T-helper 17 cell (primary cell): Measurements from ENCODE around the gene FANCC. TPM values are rescaled to one million over a fixed set of nuclear protein-coding genes. Genes with fewer than 3 reads are reported as not detected.

Experiments
- ATAC-seq: fragments of 150-1000 bp; cut with Tn5 transposase; 2 replicates; pipeline ENCODE4 v1.10.0; 2021; ENCODE audit warnings: mild to moderate bottlenecking, moderate library complexity
- DNase-seq, 3 donors: peaks; one replicate each; pipeline versions ENCODE4 v3.0.0 to v3.0.0-alpha.2; 2020 to 2021
- H3K9me3 ChIP-seq: one replicate; pipeline ENCODE4 v1.7.0; 2013; ENCODE audit warnings: low read length, mild to moderate bottlenecking; ENCODE audit not compliant: control insufficient read depth, poor library complexity, severe bottlenecking
- H3K27ac Mint-ChIP-seq: one replicate; pipeline ENCODE4 v1.8.0; 2022; ENCODE audit warnings: mild to moderate bottlenecking, moderate library complexity, mixed read lengths
- H3K27me3 Mint-ChIP-seq: one replicate; pipeline ENCODE4 v1.8.0; 2022; ENCODE audit warnings: mixed read lengths
- H3K36me3 Mint-ChIP-seq: one replicate; pipeline ENCODE4 v1.8.0; 2022; ENCODE audit warnings: low read depth, mixed read lengths
- H3K4me1 Mint-ChIP-seq: one replicate; pipeline ENCODE4 v1.8.0; 2022; ENCODE audit warnings: mild to moderate bottlenecking, mixed read lengths
- H3K4me3 Mint-ChIP-seq: one replicate; pipeline ENCODE4 v1.8.0; 2022; ENCODE audit warnings: mild to moderate bottlenecking, moderate library complexity, mixed read lengths
- total RNA-seq, 4 donors: library from RNA in 2 of 4; stranded (reverse) in 2 of 4; gene quantifications; one replicate each; pipeline ENCODE4 v1.2.3 and lab custom pipeline; 2022 to 2026

The FANCC gene
- total RNA-seq, 2 donors from 2014 or later = 3.7 to 3.9 TPM

- no peak for DNase-seq
- Mint-ChIP-seq H3K36me3 (no peaks in the 10 kb centered on the region), H3K27me3 (no peaks in the 10 kb centered on the region), H3K4me1 (no peaks in the 10 kb centered on the region), H3K27ac (no peak overlapping the region), H3K4me3 (no peak overlapping the region)
- ATAC-seq = no peak
- H3K9me3 ChIP-seq = no peaks in the 10 kb centered on the region
Observed at GRCh38 chr9:95177617-95178016, 139.9 kb downstream of the FANCC start.

GRCh38 chr9:95176755-95177319 is 140.7 kb downstream of the FANCC start:
- no peaks in the 10 kb centered on the region for H3K9me3 ChIP-seq
- no peak for DNase-seq
- H3K4me3 Mint-ChIP-seq = no peak overlapping the region
- H3K4me1 Mint-ChIP-seq = no peaks in the 10 kb centered on the region
- H3K36me3 Mint-ChIP-seq = no peaks in the 10 kb centered on the region
- no peak overlapping the region for H3K27ac Mint-ChIP-seq
- no peaks in the 10 kb centered on the region for H3K27me3 Mint-ChIP-seq
- no peak for ATAC-seq

GRCh38 chr9:95175523-95175922 is 142.0 kb downstream of the FANCC start:
- H3K36me3 Mint-ChIP-seq = no peaks in the 10 kb centered on the region
- H3K27ac Mint-ChIP-seq = no peak overlapping the region
- peaks cover 2% of the 10 kb centered on the region for H3K4me1 Mint-ChIP-seq
- no peak overlapping the region for H3K4me3 Mint-ChIP-seq
- no peaks in the 10 kb centered on the region for H3K27me3 Mint-ChIP-seq
- DNase-seq (no peak), ATAC-seq (no peak)
- H3K9me3 ChIP-seq = no peaks in the 10 kb centered on the region

- Mint-ChIP-seq H3K4me1 (peaks cover 2% of the 10 kb centered on the region), H3K27me3 (no peaks in the 10 kb centered on the region), H3K36me3 (no peaks in the 10 kb centered on the region), H3K27ac (no peak overlapping the region), H3K4me3 (no peak overlapping the region)
- no peak for ATAC-seq
- DNase-seq = no peak
- H3K9me3 ChIP-seq = no peaks in the 10 kb centered on the region
Observed at GRCh38 chr9:95174038-95174437, 143.5 kb downstream of the FANCC start.

- no peak overlapping the region for H3K27ac Mint-ChIP-seq
- no peak for DNase-seq
- H3K9me3 ChIP-seq = no peaks in the 10 kb centered on the region
- H3K4me1 Mint-ChIP-seq = peaks cover 5% of the 10 kb centered on the region
- no peak overlapping the region for H3K4me3 Mint-ChIP-seq
- ATAC-seq = no peak
- no peaks in the 10 kb centered on the region for H3K36me3 Mint-ChIP-seq
- no peaks in the 10 kb centered on the region for H3K27me3 Mint-ChIP-seq
Observed at GRCh38 chr9:95171596-95171995, 145.9 kb downstream of the FANCC start.

GRCh38 chr9:95171001-95171400 is 146.5 kb downstream of the FANCC start:
- DNase-seq (no peak), ATAC-seq (no peak)
- Mint-ChIP-seq H3K27me3 (no peaks in the 10 kb centered on the region), H3K36me3 (peaks cover 1% of the 10 kb centered on the region), H3K4me1 (peaks cover 5% of the 10 kb centered on the region), H3K4me3 (no peak overlapping the region), H3K27ac (peak overlapping the region; percentile 54)
- H3K9me3 ChIP-seq = no peaks in the 10 kb centered on the region

GRCh38 chr9:95167998-95168397 is 149.5 kb downstream of the FANCC start:
- no peak overlapping the region for H3K4me3 Mint-ChIP-seq
- no peak overlapping the region for H3K27ac Mint-ChIP-seq
- H3K27me3 Mint-ChIP-seq = no peaks in the 10 kb centered on the region
- H3K9me3 ChIP-seq = no peaks in the 10 kb centered on the region
- peak in 2 of 3 donors; percentile 10 to 51 for DNase-seq
- H3K4me1 Mint-ChIP-seq = peaks cover 5% of the 10 kb centered on the region
- H3K36me3 Mint-ChIP-seq = peaks cover 5% of the 10 kb centered on the region
- peak; percentile 68 for ATAC-seq

GRCh38 chr9:95165004-95165403 is 152.5 kb downstream of the FANCC start:
- ATAC-seq = no peak
- H3K36me3 Mint-ChIP-seq = peaks cover 6% of the 10 kb centered on the region
- H3K27me3 Mint-ChIP-seq = no peaks in the 10 kb centered on the region
- no peak overlapping the region for H3K27ac Mint-ChIP-seq
- no peak overlapping the region for H3K4me3 Mint-ChIP-seq
- H3K4me1 Mint-ChIP-seq = peaks cover 2% of the 10 kb centered on the region
- no peaks in the 10 kb centered on the region for H3K9me3 ChIP-seq
- DNase-seq = no peak

- H3K4me3 Mint-ChIP-seq = no peak overlapping the region
Observed at GRCh38 chr9:95157481-95158151, 159.9 kb downstream of the FANCC start.

GRCh38 chr9:95156074-95156473 is 161.4 kb downstream of the FANCC start:
- Mint-ChIP-seq H3K27ac (peak overlapping the region; percentile 72), H3K27me3 (no peaks in the 10 kb centered on the region), H3K4me3 (no peak overlapping the region), H3K4me1 (no peaks in the 10 kb centered on the region), H3K36me3 (peaks cover under 1% of the 10 kb centered on the region)
- no peak for ATAC-seq
- no peak for DNase-seq
- no peaks in the 10 kb centered on the region for H3K9me3 ChIP-seq

More at GRCh38 chr9:95157481-95158151, 159.9 kb downstream of the FANCC start:
- Mint-ChIP-seq H3K4me1 (no peaks in the 10 kb centered on the region), H3K36me3 (peaks cover 2% of the 10 kb centered on the region), H3K27ac (no peak overlapping the region), H3K27me3 (no peaks in the 10 kb centered on the region)
- DNase-seq (no peak), ATAC-seq (no peak)
- no peaks in the 10 kb centered on the region for H3K9me3 ChIP-seq

- no peak for ATAC-seq
- DNase-seq = no peak
- H3K9me3 ChIP-seq = no peaks in the 10 kb centered on the region
- Mint-ChIP-seq H3K4me3 (no peak overlapping the region), H3K4me1 (peaks cover 4% of the 10 kb centered on the region), H3K27me3 (no peaks in the 10 kb centered on the region), H3K36me3 (peaks cover 4% of the 10 kb centered on the region), H3K27ac (no peak overlapping the region)
Observed at GRCh38 chr9:95155220-95155619, 162.3 kb downstream of the FANCC start.

- DNase-seq (no peak), ATAC-seq (no peak)
- H3K27ac Mint-ChIP-seq = no peak overlapping the region
- H3K27me3 Mint-ChIP-seq = no peaks in the 10 kb centered on the region
- H3K4me1 Mint-ChIP-seq = peaks cover 4% of the 10 kb centered on the region
- no peak overlapping the region for H3K4me3 Mint-ChIP-seq
- H3K9me3 ChIP-seq = no peaks in the 10 kb centered on the region
- H3K36me3 Mint-ChIP-seq = peaks cover 4% of the 10 kb centered on the region
Observed at GRCh38 chr9:95150903-95151302, 166.6 kb downstream of the FANCC start.

GRCh38 chr9:95148208-95148520 is 169.3 kb downstream of the FANCC start:
- no peaks in the 10 kb centered on the region for H3K27me3 Mint-ChIP-seq
- no peak overlapping the region for H3K27ac Mint-ChIP-seq
- H3K9me3 ChIP-seq = no peaks in the 10 kb centered on the region
- no peak for ATAC-seq
- DNase-seq = no peak
- H3K36me3 Mint-ChIP-seq = peaks cover 5% of the 10 kb centered on the region
- peaks cover 4% of the 10 kb centered on the region for H3K4me1 Mint-ChIP-seq
- no peak overlapping the region for H3K4me3 Mint-ChIP-seq
